NCI-H1417 treated with DMSO at 0.1 percent for 48 hours (cell line): ENCODE measurements around the gene CORO2A.
A peak's percentile ranks its signal among the peaks of the same experiment; 100 is the strongest.
"Not testable (repeated sequence)": the region's sequence is repeated elsewhere in the genome, so short reads cannot be mapped to it uniquely, and the experiment has no call there.

Source experiments
- DNase-seq: peaks from one replicate; lab custom pipeline; 2025; lab: John Stamatoyannopoulos, UW

The CORO2A gene

DNA sequence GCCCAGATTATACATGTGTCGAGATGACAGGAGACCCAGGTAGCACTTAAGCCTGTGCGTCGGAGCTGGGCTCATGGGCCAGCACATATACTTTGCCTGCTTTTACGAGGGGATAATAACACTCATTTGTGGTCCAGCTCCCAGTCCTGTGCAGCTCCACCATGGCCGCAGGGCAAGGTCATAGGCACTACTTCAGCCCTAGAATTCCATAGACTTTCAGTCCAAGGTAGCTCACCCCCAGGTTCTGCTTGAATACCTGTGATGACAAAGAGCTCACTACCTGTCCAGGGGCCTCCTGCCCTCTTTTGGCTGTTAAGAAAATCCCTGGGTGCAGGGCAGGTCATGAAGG, 1.7 kb downstream of the CORO2A start:
- no peak for DNase-seq

- no peak for DNase-seq
These were observed 3.0 kb downstream of the CORO2A start for GRCh38 chr9:98189412-98189811.

- no peak for DNase-seq
These were observed 4.5 kb downstream of the CORO2A start for GRCh38 chr9:98187926-98188325.

GRCh38 chr9:98186236-98186635, 6.2 kb downstream of the CORO2A start:
- no peak for DNase-seq

GRCh38 chr9:98185611-98186171, 6.7 kb downstream of the CORO2A start:
- DNase-seq, result no peak

DNA sequence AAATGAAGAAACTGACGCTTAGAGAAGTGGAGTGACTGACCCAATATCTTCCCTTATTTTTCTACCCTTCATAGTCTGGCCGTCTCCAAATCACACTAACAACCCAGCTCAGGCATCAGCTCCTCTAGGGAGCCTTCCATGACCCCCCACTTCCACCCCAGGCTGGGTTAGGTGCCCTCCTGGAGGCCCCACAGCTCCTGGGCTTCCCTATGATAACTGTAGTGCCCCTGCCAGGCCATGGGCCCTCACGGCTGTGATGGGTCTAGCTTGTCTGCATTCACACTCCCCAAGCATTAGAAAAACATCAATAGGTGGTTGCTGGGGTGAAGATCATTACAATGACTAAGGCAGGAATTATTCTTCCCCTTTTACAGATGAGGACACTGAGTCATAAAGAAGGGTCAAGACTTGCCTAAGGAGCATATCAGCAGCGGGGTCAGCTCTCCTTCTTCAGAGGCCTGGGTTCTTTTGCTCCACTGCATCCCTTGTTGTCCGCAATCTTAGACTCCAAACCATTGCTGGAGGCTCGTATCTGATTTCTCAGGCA, 7.3 kb downstream of the CORO2A start:
- DNase-seq, result no peak

GRCh38 chr9:98184326-98184725, 8.1 kb downstream of the CORO2A start:
- no peak for DNase-seq

DNA sequence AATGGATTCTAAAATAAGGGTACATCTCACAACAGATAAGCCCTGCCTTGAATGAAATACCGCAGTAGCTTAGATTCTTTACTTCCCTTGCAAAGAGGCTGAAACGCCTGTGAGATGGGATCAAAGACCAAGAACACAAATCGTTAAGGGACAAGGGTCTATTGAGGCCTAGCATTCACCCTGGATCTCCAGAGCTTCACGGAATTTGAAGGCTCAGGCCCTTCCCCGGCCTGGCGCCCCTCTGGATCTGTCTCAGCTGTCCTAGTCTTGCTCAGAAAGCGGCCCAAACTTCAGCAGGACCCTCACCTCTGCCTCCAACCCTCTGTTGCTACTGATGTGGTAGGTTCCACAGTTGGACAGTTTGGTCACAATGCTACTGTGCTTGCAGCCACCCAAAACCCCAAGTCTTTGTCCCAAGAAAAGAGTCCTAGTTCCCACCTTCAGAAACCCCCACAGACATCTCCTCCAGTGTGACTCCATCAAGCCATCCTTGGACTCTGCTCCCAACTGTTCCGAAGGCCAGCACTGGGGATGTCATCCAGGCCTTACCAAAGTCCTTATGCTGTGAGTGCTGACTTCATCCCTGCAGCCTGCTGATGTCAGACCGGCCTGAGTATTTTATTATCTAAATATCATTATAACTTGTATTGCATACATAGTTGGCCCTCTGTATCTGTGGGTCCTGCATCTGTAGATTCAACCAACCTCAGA, 9.4 kb downstream of the CORO2A start:
- no peak for DNase-seq

DNA sequence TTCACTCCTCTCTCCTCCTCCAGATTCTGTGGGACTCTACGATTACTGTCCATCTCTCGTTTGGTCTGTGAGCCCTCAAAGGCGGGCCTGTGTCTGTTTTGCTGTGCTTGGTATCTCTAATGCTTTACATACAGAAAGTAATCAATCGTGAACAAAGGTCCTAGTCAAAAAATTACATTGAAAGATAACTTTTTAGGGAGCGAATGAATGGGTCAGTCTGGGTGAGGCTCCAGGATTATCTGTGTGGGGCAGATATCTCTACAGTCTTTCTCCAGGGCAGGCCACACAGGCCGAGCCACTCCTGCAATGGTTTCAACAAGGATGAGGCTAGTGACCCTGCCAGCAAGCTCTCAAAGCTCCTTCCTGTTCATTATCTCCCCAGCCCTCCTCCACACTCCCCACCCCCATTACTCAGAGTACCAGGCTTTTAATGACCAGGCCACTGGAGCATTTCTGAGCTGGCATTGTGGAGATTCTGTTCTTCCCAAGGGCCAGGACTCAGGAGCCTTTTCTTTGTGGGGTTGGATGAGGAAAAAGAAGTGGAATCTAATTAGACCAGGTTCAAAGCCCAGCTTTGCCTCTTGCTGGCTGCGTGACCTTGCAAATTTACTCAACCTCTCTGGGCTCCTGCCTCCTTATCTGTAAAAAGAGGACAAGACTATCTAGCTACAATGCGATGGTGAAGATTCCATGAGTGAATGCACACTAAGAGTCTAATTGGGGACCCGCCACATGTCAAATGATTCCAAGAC, 10.2 kb downstream of the CORO2A start:
- no peak for DNase-seq

- DNase-seq, result no peak
These were observed 10.7 kb downstream of the CORO2A start for GRCh38 chr9:98181746-98182068.

DNA sequence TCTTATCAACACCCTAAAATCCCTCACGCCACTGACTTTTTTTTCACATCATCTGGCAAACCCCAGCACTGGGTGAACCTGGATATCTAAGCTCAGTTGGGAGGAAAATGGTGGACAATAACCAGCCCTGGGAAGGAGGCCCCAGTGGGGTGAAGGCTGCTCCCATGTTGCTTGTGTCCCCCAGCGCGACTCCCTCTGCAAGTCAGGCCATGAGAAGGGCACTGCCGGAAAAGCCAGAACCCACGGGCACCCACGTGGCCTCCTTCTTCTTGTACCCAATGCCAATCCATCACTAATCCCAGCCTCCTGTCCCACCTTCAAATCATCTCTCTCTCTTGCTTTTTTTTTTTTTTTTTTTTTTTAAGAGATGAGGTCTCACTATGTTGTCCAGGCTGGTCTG, 11.4 kb downstream of the CORO2A start:
- no peak for DNase-seq

- no peak for DNase-seq
These were observed 13.3 kb downstream of the CORO2A start for GRCh38 chr9:98178874-98179850.

- no peak for DNase-seq
These were observed 15.8 kb downstream of the CORO2A start for GRCh38 chr9:98176391-98177259.

DNA sequence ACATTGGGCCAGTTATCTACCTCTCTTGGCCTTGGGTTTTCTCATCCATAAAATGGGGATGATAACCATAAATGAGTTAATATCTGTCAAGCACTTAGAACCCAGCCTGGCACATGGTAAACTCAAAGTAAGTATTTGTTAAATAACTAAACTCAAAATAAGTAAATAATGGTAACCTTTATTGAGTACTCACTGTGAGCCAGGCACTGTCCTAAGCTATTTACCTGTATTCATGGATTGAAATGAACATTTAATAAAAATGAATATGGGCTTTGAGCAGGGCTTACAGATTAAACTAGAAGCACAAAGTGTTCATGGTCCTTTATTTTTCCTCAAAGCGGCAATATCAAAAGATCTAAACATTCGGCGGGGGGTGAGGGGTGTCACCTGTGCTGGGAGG, 16.7 kb downstream of the CORO2A start:
- DNase-seq, result no peak

DNA sequence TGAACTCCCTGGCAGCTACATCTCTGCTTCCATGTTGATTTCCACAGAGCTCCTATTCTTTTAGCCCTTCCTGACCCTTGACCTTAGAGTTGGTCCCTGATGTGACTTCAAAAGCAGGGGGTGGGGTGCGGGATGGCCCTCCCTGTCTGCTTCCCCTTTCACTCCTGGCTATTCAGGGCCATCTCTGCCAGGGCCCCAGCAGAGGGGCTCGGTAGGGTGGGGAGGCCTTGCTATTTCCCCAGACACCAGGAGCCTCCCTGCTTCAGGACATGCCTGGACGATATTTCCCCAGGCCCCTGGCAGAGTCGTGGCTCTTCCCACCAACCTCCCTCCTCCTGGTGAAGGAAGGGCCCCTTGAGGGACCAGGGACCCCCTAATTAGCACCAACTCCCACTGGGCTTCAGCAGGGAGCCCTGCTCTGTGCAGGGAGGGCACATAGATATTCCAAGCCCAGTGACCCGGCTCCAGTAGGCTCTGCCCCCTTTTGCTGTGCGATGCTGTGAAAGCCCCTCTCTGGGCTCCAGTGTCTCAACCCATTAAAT, 17.3 kb downstream of the CORO2A start:
- DNase-seq, result no peak

DNA sequence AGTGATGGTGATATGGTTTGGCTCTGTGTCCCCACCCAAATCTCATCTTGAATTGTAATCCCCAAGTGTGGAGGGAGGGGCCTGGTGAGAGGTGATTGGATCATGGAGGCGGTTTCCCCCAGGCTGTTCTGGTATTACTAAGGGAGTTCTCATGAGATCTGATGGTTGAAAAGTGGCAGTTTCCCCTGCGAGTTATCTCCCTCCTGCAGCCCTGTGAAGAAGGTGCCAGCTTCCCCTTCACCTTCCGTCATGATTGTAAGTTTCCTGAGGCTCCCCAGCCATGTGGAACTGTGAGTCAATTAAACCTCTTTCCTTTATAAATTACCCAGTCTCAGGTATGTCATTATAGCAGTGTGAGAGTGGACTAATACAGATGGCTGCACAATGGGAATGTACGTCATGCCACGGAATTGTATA, 17.9 kb downstream of the CORO2A start:
- DNase-seq, result not testable (repeated sequence)

GRCh38 chr9:98173181-98173580, 19.3 kb downstream of the CORO2A start:
- no peak for DNase-seq

GRCh38 chr9:98172604-98173003, 19.8 kb downstream of the CORO2A start:
- peak; percentile 87 for DNase-seq

- no peak for DNase-seq
These were observed 21.1 kb downstream of the CORO2A start for GRCh38 chr9:98171176-98171925.

GRCh38 chr9:98168941-98169488, 23.4 kb downstream of the CORO2A start:
- no peak for DNase-seq
